HepG2 (cell line): ENCODE measurements around the gene RBP3. TPM values are rescaled to one million over a fixed set of nuclear protein-coding genes. Genes with fewer than 3 reads are reported as not detected.

Source experiments
- ATAC-seq: fragments of 200-7000 bp; cut with Tn5 transposase; 3 replicates; pipeline ENCODE4 v1.9.1; 2020; ENCODE audit warnings: mild to moderate bottlenecking, moderate library complexity
- BruUV-seq: library from RNA; stranded (reverse); fragments of 400-500 nt; replicated peaks from 2 replicates; lab custom pipeline; 2021; lab: Mats Ljungman, UMichigan
- CTCF ChIA-PET: fragments of 300-600 bp; formaldehyde crosslinking; extraction: SDS; loops from one replicate; lab custom pipeline; 2021; ENCODE audit warnings: low total read pairs, inconsistent platforms, low intra/inter-chr PET ratio; lab: Yijun Ruan, JAX
- POLR2A ChIA-PET: fragments of 350-600 bp; sonication (Branson Sonifier 250); formaldehyde crosslinking; loops from one replicate; lab custom pipeline; 2020; ENCODE audit warnings: antibody characterized with exemption, inconsistent platforms; lab: Yijun Ruan, JAX
- DNase-seq: peaks from one replicate; pipeline ENCODE4 v3.0.0-alpha.2; 2015; ENCODE audit warnings: low spot score
- FAIRE-seq: peaks from 3 replicates; lab custom pipeline; 2011; peaks lifted over from hg19 to GRCh38; lab: Jason Lieb, UNC
- H2AFZ ChIP-seq: one replicate; pipeline ENCODE4 v1.6.1; 2011; ENCODE audit warnings: low read length, inconsistent platforms
- H3K27ac ChIP-seq: fragments of 300-600 bp; 3 replicates; pipeline ENCODE4 v1.8.0; 2011; ENCODE audit warnings: mixed run types, mild to moderate bottlenecking, mixed read lengths, low read length, inconsistent platforms; ENCODE audit not compliant: insufficient read depth; ENCODE audit errors: extremely low read length
- H3K27me3 ChIP-seq, 2 experiments: fragments of 200-600 bp in 1 of 2; 2 replicates in 1 of 2; 3 replicates in 1 of 2; pipeline versions ENCODE4 v1.6.0 to v1.8.0; 2011; ENCODE audit warnings: low read length in 2 of 2, mild to moderate bottlenecking in 2 of 2, moderate library complexity in 2 of 2, inconsistent platforms in 1 of 2; ENCODE audit not compliant: insufficient read depth in 2 of 2, control insufficient read depth in 1 of 2
- H3K36me3 ChIP-seq, 2 experiments: fragments of 200-600 bp in 1 of 2; replicated peaks in 1 of 2; 2 replicates in 1 of 2; 3 replicates in 1 of 2; pipeline versions ENCODE4 v1.5.1 to v1.8.0; 2011; ENCODE audit warnings: low read length in 2 of 2, inconsistent platforms in 1 of 2; ENCODE audit not compliant: insufficient read depth in 2 of 2, control insufficient read depth in 1 of 2
- H3K4me1 ChIP-seq: 2 replicates; pipeline ENCODE4 v1.5.1; 2012; ENCODE audit warnings: low read length, inconsistent platforms; ENCODE audit not compliant: insufficient read depth
- H3K4me2 ChIP-seq: 2 replicates; pipeline ENCODE4 v1.6.0; 2011; ENCODE audit warnings: low read depth, low read length, inconsistent platforms
- H3K4me3 ChIP-seq, 3 experiments: fragments of 200-600 bp in 1 of 3; sonication (generic), shearing (Covaris generic) in 1 of 3; replicated peaks in 1 of 3; 2 replicates each; pipeline ENCODE4 v1.5.1; 2011 to 2016; ENCODE audit warnings: low read length in 3 of 3, inconsistent platforms in 2 of 3, low read depth in 2 of 3, mild to moderate bottlenecking in 2 of 3, control low read depth in 1 of 3, mixed read lengths in 1 of 3; ENCODE audit not compliant: insufficient read depth in 1 of 3
- H3K79me2 ChIP-seq: one replicate; pipeline ENCODE4 v1.6.1; 2011; ENCODE audit warnings: low read length, inconsistent platforms; ENCODE audit not compliant: insufficient read depth
- H3K9ac ChIP-seq: 2 replicates; pipeline ENCODE4 v1.6.0; 2011; ENCODE audit warnings: mild to moderate bottlenecking, low read depth, low read length, inconsistent platforms; ENCODE audit not compliant: insufficient read depth
- H3K9me3 ChIP-seq: 2 replicates; pipeline ENCODE4 v1.5.1; 2012; ENCODE audit warnings: mild to moderate bottlenecking, low read length
- H4K20me1 ChIP-seq: 2 replicates; pipeline ENCODE4 v1.6.0; 2011; ENCODE audit warnings: inconsistent platforms, mild to moderate bottlenecking, low read length, moderate library complexity; ENCODE audit not compliant: insufficient read depth
- ARNTL ChIP-seq: sonication (generic); formaldehyde crosslinking; IDR thresholded peaks from 2 replicates; pipeline ENCODE4 v1.4.0; 2020; ENCODE audit warnings: mild to moderate bottlenecking, missing genetic modification reagents
- CEBPB ChIP-seq: IDR thresholded peaks from 2 replicates; pipeline ENCODE4 v1.6.1; 2011; ENCODE audit warnings: low read depth, low read length, improper control_type of control experiment, borderline replicate concordance
- HOXA7 ChIP-seq: sonication (generic); formaldehyde crosslinking; IDR thresholded peaks from 2 replicates; pipeline ENCODE4 v1.8.1; 2022; ENCODE audit warnings: mild to moderate bottlenecking, missing genetic modification reagents, moderate library complexity
- ZC3H13 ChIP-seq: sonication (generic); formaldehyde crosslinking; IDR thresholded peaks from 2 replicates; pipeline ENCODE4 v1.8.1; 2023; ENCODE audit warnings: mild to moderate bottlenecking, missing genetic modification reagents, moderate library complexity
- ZNF17 ChIP-seq: sonication (generic); formaldehyde crosslinking; IDR thresholded peaks from 2 replicates; pipeline ENCODE4 v1.5.0; 2020; ENCODE audit warnings: mild to moderate bottlenecking, missing genetic modification reagents
- ZNF263 ChIP-seq: sonication (generic); formaldehyde crosslinking; IDR thresholded peaks from 2 replicates; pipeline ENCODE4 v1.4.0; 2020; ENCODE audit warnings: missing genetic modification reagents
- ZNF432 ChIP-seq: sonication (generic); formaldehyde crosslinking; IDR thresholded peaks from 2 replicates; pipeline ENCODE4 v1.5.0; 2020; ENCODE audit warnings: missing genetic modification reagents, mild to moderate bottlenecking, borderline replicate concordance
- WGBS: methylation state at CpG from one replicate; pipeline ENCODE4 v1.1.6; 2017; ENCODE audit warnings: low lambda C conversion rate; 5-methylcytosine and 5-hydroxymethylcytosine counted together
- in situ Hi-C: cut with HindIII; loops from 2 replicates; pipeline ENCODE4 v1.10.0; 2017; ENCODE audit warnings: low pct_unique_long_range_greater_than_20kb; ENCODE audit not compliant: extremely low pct_ligation_motif_present
- intact Hi-C: fragments of 100-400 bp; cut with micrococcal nuclease; formaldehyde crosslinking; loops from one replicate; pipeline ENCODE4 v1.10.0; 2022; ENCODE audit not compliant: unreplicated experiment
- polyA plus RNA-seq, 8 experiments: library from polyadenylated mRNA; depleted of rRNA in 3 of 8; stranded (reverse) in 7 of 8; unstranded in 1 of 8; fragments of >200 nt; fragmentation: Illumina TruSeq in 4 of 8; extraction: Trizol in 4 of 8; gene quantifications; 2 replicates each; pipeline versions ENCODE4 v1.2.1 to v1.2.3, GENCODE V29; 2011 to 2016; ENCODE audit warnings: low read depth in 4 of 8, missing spikeins in 1 of 8, mixed read lengths in 1 of 8; ENCODE audit not compliant: insufficient read depth in 1 of 8
- total RNA-seq, 5 experiments: library from RNA; depleted of rRNA; stranded (reverse); fragments of >200 nt; fragmentation: Illumina TruSeq; extraction: Trizol; gene quantifications; 2 replicates each; pipeline ENCODE4 v1.2.3, GENCODE V29; 2016; ENCODE audit warnings: low read depth in 1 of 5
- TF ChIP-seq, protein P1 (sequence below): sonication (generic); formaldehyde crosslinking; IDR thresholded peaks from 2 replicates; pipeline ENCODE4 v1.4.0; 2020; ENCODE audit warnings: missing genetic modification reagents
- TF ChIP-seq, protein P2 (sequence below): sonication (generic); formaldehyde crosslinking; IDR thresholded peaks from 2 replicates; pipeline ENCODE4 v1.4.0; 2020; ENCODE audit warnings: missing genetic modification reagents, mild to moderate bottlenecking, borderline replicate concordance

The RBP3 gene
- total and polyA plus RNA-seq, 2 of the 13 experiments (the other 11 are each of a cell fraction or from before 2014, with no cell fraction given) = not detected

DNA sequence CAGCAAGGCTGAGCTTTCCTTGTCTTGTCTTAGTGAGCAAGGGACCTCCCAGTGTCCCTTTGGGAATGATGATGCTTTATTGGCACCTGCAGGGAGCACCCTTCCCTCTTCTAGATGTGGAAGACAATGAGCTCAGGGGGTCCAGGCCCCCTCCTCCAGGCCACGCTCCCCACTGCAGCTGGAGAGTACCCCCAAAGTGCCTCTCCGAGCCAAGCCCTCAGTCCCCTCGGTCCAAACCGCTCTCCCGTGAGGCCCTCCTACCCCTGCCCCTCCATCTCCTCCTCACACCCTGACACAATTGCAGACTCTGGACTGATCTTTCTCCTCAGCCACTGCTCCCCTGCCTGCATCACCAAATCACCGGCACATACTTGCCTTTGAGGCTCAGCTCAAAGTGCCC lies 16.7 kb downstream of the RBP3 start:
- H3K4me2 ChIP-seq = no peak overlapping the region
- in situ Hi-C loops (no loop called here), intact Hi-C loops (no loop called here)
- no peak for ATAC-seq
- CTCF ChIA-PET = no interaction called here
- no TSS peak for BruUV-seq
- WGBS = 21% methylated on average over 5 of the region's 6 CpGs
- H2AFZ ChIP-seq = no peak overlapping the region
- H3K27ac ChIP-seq = no peak overlapping the region
- no peak for FAIRE-seq
- no peak for TF ChIP-seq ZNF432
- TF ChIP-seq ZNF17 = no peak
- TF ChIP-seq, protein P1, sequence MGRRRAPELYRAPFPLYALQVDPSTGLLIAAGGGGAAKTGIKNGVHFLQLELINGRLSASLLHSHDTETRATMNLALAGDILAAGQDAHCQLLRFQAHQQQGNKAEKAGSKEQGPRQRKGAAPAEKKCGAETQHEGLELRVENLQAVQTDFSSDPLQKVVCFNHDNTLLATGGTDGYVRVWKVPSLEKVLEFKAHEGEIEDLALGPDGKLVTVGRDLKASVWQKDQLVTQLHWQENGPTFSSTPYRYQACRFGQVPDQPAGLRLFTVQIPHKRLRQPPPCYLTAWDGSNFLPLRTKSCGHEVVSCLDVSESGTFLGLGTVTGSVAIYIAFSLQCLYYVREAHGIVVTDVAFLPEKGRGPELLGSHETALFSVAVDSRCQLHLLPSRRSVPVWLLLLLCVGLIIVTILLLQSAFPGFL (CRISPR knock-in tag) = no peak
- no peak for TF ChIP-seq HOXA7 (CRISPR knock-in tag)
- no peak for TF ChIP-seq CEBPB
- TF ChIP-seq, protein P2, sequence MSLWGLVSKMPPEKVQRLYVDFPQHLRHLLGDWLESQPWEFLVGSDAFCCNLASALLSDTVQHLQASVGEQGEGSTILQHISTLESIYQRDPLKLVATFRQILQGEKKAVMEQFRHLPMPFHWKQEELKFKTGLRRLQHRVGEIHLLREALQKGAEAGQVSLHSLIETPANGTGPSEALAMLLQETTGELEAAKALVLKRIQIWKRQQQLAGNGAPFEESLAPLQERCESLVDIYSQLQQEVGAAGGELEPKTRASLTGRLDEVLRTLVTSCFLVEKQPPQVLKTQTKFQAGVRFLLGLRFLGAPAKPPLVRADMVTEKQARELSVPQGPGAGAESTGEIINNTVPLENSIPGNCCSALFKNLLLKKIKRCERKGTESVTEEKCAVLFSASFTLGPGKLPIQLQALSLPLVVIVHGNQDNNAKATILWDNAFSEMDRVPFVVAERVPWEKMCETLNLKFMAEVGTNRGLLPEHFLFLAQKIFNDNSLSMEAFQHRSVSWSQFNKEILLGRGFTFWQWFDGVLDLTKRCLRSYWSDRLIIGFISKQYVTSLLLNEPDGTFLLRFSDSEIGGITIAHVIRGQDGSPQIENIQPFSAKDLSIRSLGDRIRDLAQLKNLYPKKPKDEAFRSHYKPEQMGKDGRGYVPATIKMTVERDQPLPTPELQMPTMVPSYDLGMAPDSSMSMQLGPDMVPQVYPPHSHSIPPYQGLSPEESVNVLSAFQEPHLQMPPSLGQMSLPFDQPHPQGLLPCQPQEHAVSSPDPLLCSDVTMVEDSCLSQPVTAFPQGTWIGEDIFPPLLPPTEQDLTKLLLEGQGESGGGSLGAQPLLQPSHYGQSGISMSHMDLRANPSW (CRISPR knock-in tag) = no peak
- no peak for TF ChIP-seq ZC3H13 (CRISPR knock-in tag)
- TF ChIP-seq ARNTL (CRISPR knock-in tag) = no peak
- TF ChIP-seq ZNF263 (CRISPR knock-in tag) = no peak
- no peak overlapping the region for H3K4me3 ChIP-seq
- no peak for DNase-seq
- H4K20me1 ChIP-seq = no peaks in the 10 kb centered on the region
- no peaks in the 10 kb centered on the region for H3K79me2 ChIP-seq
- H3K27me3 ChIP-seq = peaks cover 0 to 4% of the 10 kb centered on the region in 2 experiments; a peak in 3 of 5 replicates
- H3K9ac ChIP-seq = no peak overlapping the region
- peaks cover 10% of the 10 kb centered on the region; the same call in 1 of the 2 replicates for H3K4me1 ChIP-seq
- H3K9me3 ChIP-seq = no peaks in the 10 kb centered on the region
- no peaks in the 10 kb centered on the region for H3K36me3 ChIP-seq
- POLR2A ChIA-PET = no interaction called here
